ENCODE results near the gene FOXP1.
"Not testable (repeated sequence)": the region's sequence is repeated elsewhere in the genome, so short reads cannot be mapped to it uniquely, and the experiment has no call there.

Gene FOXP1

GRCh38 chr3:71045917-71046282 is 537.6 kb downstream of the FOXP1 start:
- DNase-seq = no peak

- no peak for DNase-seq
These were observed 538.2 kb downstream of the FOXP1 start for GRCh38 chr3:71045212-71045916.

GRCh38 chr3:71042759-71043158 is 540.8 kb downstream of the FOXP1 start:
- DNase-seq = no peak

DNA sequence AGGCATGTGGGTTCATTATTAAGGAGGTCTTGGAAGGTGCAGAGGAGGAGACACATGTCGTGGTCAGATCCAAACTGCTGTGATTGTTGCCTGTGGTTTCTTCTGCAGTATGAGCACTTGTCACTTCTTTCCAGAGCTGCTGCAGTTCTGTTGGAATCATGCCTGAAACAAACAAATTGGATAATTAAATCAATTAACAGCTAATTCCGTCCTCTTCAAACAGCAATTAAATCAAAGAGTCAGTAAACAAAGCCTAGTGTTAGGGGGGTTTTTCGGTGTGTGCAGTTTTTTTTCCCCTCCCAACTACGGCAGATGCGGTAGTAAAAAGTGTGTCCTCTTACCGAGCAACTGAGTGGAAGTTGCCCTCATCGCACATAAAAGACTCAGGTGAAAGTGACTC is 542.2 kb downstream of the FOXP1 start:
- DNase-seq = no peak

DNA sequence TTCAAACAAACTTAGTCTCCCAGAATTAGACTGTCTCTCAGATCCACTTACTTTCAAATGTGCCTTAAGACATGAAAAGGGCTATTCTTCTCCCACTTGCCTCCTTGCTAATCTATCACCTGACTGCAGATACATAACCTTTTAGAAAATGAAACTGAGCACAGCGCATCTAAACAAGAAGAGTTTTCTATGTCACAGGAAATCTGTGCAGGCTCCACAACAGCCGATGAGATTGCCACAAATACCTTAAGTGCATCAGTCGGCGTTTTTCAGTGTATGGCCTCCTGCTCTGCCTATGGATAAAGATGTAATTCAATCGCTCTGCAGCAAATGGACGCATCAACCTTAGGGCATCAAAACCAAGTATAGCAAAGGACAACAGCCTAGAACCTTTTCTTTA is 544.2 kb downstream of the FOXP1 start:
- DNase-seq = no peak

DNA sequence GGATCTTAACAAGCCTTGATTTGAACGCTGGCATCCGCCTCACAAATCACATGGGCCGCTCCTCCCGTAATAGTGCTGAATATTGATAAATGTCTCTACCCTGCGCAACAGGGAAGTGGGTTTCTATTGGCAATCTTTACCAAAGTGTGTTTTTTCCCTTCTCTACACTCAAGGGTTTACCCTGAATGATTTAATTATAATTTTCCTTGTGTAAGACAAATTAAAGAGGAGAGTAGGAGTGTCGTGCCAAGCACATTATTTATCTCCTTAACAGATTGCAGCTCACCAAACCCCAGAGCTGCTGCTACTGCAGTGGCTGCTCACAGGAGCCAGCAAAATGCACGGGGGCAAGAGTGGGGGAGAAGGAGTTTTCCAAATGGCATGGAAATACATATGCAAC is 545.8 kb downstream of the FOXP1 start:
- no peak for DNase-seq

DNA sequence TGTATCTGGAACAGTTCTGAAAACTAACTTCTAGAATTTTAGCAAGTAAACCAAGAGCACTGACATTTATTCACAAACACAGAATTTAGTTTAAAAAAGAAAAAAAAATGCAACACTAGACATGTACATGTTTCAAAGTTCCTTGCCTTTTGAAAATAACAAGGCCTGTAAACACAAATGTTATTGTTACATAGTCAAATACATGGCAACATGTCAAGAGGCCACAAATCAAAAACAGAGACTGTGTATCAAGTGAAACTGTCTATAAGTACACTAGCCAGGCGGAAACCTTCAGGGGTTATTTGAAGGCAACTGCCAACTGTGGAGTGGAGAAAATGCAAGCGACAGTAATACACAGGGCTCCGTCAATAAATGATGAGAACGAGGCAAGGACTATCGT is 547.6 kb downstream of the FOXP1 start:
- DNase-seq = no peak

GRCh38 chr3:71035314-71035713 is 548.2 kb downstream of the FOXP1 start:
- DNase-seq = no peak

DNA sequence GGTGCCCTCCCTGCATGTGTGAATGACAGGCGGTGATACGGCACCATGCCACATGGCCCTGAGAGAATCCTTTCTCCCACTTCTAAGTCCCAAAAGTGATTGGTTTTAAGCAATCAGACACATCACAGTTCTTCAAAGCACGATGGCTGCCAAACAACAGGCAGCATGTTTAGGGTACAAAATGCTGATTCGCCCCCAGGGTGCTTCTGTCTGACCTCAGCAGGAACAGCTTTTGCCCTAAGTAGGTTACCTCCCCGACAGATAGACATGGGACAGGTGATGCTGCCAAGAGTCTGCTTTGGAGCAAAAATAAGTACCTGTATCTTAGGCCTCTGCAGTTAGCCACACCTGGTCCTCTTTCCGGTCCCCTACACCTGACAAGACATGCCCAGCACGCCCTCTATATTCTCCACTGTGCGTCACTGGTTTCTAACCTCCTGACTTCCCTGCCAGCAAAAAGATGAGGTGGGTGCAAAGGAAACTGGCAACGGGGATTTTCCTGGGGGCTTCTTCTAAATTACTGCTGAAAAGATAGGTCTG is 549.8 kb downstream of the FOXP1 start:
- no peak for DNase-seq

DNA sequence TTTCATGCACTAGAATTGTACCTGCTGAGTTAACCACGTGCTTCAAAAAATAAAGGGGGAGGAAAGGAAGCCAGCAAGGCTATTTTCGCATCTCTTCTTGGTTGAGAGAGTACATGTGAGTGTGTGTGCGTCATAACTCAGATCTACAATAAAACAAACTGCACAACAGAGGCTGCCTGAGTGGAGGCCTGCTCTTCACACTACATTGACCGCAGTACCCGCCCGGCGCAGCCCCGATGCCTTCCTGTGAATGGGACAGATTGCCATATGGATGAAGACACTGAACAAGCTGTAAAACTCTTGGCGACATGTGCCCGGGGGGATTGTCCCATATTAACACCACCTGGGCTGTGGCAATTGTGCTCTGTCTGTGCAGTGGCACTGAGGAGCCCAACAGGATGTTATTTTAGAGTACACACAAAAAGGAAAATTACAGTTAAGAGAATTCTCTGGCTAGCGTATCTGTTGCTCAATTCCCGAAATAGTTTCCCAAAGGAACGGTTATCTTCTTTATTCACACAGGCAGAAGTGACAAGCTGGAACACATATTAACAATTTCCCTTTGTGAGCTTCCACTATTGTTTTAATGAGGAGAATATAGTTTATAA is 551.5 kb downstream of the FOXP1 start:
- peak; percentile 74 for DNase-seq

DNA sequence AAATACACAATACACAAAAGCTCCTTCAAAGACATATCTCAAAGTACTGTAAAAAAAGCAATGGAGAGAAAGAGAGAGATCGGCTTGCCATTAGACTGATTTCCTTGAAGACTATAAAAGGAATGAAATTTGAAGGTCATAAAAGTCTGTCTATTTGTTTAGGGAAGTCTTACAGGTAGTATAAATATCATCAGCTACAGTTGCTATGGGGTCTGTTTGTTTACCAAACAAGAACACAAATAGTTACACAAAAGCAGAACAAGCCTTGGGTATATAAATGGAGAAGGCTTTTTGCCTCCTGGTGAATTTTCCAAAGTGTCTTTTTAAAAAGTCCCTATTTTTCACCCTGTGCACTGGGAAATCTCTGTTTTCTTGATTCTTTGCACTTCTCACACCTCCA is 552.3 kb downstream of the FOXP1 start:
- DNase-seq = peak; percentile 75

DNA sequence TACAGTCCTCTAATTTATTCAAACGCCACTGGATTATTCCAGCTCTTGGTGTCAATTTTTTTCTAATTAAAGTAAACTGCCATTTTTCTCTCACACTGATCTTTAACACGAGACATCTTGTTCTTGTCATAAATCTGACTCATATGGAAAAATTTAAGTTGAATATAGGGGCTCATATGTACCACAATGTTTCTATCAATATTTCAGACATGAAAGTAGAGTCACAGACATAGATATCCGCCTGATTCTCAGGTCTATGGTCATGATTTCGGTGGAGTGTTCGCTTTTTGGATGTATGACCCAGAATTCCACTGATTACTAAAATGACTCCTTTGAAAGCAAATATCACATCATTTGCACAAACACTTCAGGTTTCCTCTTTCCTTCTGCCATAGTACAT is 552.8 kb downstream of the FOXP1 start:
- DNase-seq = no peak

GRCh38 chr3:71029770-71030169 is 553.8 kb downstream of the FOXP1 start:
- DNase-seq = peak; percentile 21

DNA sequence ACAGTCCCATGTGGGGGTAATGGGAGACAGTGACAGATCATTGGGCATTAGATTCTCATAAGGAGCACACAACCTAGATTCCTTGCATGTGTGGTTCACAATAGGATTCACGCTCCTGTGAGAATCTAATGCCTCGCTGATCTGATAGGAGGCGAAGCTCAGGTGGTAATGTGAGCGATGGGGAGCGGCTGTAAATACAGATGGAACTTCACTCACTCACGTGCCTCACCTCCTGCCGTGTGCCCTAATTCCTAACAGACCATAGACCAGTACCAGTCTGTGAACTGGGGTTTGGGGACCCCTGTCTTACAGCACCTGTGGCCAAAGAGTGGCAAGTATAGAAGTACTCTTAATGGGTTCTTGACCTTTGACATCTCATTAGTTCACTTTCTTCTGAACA is 554.7 kb downstream of the FOXP1 start:
- DNase-seq = peak; percentile 17

DNA sequence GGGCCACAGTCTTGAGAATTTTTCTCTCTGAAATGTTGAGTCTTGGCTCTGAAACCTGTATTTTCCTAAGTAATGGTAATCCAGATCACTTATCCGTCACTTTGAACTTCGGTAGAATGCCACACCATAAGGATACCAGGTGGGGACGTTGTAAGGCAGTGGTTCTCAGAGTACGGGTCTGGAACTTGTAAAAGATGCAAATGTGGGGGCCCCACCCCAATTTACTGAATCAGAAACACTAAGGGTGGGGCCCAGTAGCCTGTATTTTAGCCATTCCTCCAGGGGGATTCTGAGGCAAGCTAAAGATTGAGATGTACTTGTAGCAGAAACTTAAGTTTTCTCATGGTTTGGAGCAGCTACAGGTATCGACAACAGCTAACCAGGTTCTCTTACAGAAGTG is 555.3 kb downstream of the FOXP1 start:
- no peak for DNase-seq

DNA sequence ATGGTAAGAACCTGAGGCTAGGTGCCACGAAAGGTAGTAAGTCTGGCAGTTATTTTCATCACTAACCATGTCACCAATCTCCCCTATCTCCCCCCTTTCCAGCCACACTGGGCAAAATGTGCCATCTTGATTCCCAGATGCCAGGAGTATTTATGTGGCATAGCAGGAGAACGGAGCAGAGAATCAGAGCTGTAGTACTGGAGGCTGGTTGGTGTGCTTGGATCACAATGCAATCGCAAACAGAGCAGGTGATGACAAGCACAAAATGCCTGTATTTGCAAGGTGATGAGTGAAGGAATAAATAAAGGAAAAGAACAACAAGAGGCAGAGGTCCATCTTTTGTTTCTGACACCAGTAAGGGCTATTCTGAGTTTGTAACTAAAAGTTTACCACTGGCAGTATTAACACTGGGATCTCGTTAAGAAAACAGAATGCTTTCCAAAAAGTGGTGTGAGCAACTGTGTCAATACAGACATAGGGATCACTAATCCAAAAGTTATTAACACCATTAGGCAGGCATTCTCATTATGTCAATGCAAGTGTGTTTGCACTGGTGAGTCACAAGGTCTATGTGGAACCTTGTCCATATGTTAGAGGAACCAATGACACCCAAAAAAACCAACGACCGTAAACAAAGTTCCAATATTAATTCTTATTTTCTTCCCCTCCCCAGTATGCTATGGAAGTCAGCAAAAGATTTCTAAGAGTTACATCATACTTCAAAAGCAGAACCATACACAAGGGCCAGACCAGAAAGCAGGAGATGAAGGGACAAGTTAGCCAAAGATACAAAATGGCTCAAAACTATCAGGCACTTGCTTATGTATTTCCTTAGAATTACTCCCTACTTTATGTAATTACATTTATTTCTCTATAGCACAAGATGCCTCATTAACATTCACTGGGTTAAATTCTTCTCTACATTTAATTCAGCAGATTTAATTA is 556.6 kb downstream of the FOXP1 start:
- DNase-seq = peak; percentile 64

DNA sequence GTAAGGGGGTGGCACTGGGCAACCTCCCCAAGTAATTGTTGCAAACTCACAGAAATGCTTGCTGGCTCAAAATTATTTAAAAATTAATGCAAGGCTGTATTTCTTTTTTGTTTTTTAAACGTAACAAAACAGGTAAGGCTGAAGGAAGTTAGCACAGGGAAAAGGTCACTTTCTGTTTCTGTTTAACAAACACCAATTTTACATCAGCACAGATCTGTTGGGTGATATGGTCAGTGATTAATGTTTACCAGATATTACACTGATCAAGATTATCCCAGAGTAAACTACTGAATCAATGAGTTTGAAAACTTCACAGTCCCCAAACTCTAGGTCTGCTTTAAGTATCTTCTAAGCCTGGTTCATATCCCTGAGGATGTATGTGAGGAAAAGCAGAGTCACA is 558.0 kb downstream of the FOXP1 start:
- no peak for DNase-seq

DNA sequence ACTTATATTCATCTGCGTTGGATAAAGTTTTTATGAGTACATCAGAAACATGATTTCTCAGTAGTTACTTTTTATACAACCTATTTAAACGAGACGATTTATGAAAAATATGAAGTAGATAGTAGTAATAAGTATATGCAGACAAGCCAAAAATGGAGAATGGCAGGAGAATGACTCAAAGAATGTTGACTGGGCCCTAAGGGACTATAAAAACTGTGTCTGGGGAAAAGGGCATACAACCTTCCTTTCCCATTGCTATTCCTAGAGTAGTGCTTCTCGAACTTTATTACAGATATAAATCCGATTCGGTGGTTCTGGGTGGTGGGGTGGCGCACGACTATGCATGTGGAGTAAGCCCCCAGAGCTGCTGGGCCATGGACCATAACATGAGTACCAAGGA is 558.5 kb downstream of the FOXP1 start:
- DNase-seq = no peak

GRCh38 chr3:71022551-71023335 is 560.8 kb downstream of the FOXP1 start:
- peak; percentile 17 for DNase-seq

- no peak for DNase-seq
These were observed 564.7 kb downstream of the FOXP1 start for GRCh38 chr3:71018799-71019198.

GRCh38 chr3:71016178-71016845 is 567.2 kb downstream of the FOXP1 start:
- peak; percentile 11 for DNase-seq

DNA sequence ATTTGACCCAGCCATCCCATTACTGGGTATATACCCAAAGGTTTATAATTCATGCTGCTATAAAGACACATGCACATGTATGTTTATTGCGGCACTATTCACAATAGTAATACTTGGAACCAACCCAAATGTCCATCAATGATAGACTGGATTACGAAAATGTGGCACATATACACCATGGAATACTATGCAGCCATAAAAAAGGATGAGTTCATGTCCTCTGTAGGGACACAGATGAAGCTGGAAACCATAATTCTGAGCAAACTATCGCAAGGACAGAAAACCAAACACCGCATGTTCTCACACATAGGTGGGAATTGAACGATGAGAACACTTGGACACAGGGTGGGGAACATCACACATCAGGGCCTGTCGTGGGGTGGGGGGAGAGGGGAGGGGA is 568.9 kb downstream of the FOXP1 start:
- DNase-seq = not testable (repeated sequence)

All from DMS53 (cell line).